Type B pancreatic cell (in vitro differentiated cells): ENCODE data around the gene ELL3. TPM values are rescaled to one million over a fixed set of nuclear protein-coding genes. Genes with fewer than 3 reads are reported as not detected.
"Not testable (repeated sequence)": the region's sequence is repeated elsewhere in the genome, so short reads cannot be mapped to it uniquely, and the experiment has no call there.

ENCODE experiments used
- DNase-seq: peaks from one replicate; pipeline ENCODE4 v3.0.0; 2021; ENCODE audit warnings: mixed read lengths; ENCODE audit not compliant: unreplicated experiment; ENCODE audit errors: extremely low spot score
- H3K27ac Mint-ChIP-seq: 2 replicates; pipeline ENCODE4 v1.8.0; 2021; ENCODE audit warnings: mild to moderate bottlenecking, mixed read lengths
- H3K27me3 Mint-ChIP-seq: 2 replicates; pipeline ENCODE4 v1.8.0; 2021; ENCODE audit warnings: mixed read lengths
- H3K36me3 Mint-ChIP-seq: 2 replicates; pipeline ENCODE4 v1.8.0; 2021; ENCODE audit warnings: mixed read lengths
- H3K4me1 Mint-ChIP-seq: one replicate; pipeline ENCODE4 v1.8.0; 2021; ENCODE audit warnings: mixed read lengths; ENCODE audit not compliant: unreplicated experiment
- H3K4me3 Mint-ChIP-seq: 2 replicates; pipeline ENCODE4 v1.8.0; 2021; ENCODE audit warnings: mild to moderate bottlenecking, mixed read lengths
- H3K9me3 Mint-ChIP-seq: 2 replicates; pipeline ENCODE4 v1.8.0; 2021; ENCODE audit warnings: mixed read lengths
- CTCF ChIP-seq: fragments of 200-600 bp; sonication (generic); conservative IDR thresholded peaks from 2 replicates; pipeline ENCODE4 v1.5.0; 2021; ENCODE audit warnings: antibody characterized with exemption, mild to moderate bottlenecking
- long read RNA-seq: library from polyadenylated mRNA; unstranded; transcript quantifications from one replicate; pipeline ENCODE4 v2.0.0, GENCODE V29; 2020
- total RNA-seq: library from RNA; stranded (reverse); gene quantifications from 2 replicates; pipeline ENCODE4 v1.2.1, GENCODE V29; 2021; ENCODE audit warnings: low replicate concordance

ELL3 gene
- total RNA-seq: 4.1 and 9.8 TPM in 2 replicates
- long read RNA-seq, transcript ELL3-201 (11 exons, 2,352 nt): major isoform, 29 of 42 reads
- long read RNA-seq, partial matches to known transcripts: 1 of 42 reads
- long read RNA-seq, other reads (novel, unspliced or antisense): 12 of 42 reads

- peaks cover 12% of the 10 kb centered on the region for H3K36me3 Mint-ChIP-seq
- no peaks in the 10 kb centered on the region for H3K27me3 Mint-ChIP-seq
- peak within 1 kb of the TSS; percentile 87 for H3K27ac Mint-ChIP-seq
- H3K4me1 Mint-ChIP-seq: peaks cover 12% of the 10 kb centered on the region
- TF ChIP-seq CTCF: no peak
- H3K9me3 Mint-ChIP-seq: no peaks in the 10 kb centered on the region
- DNase-seq: no peak
- peak within 1 kb of the TSS; percentile 90 for H3K4me3 Mint-ChIP-seq
Observed at GRCh38 chr15:43776718-43777266, at the start of gene ELL3. Gene ELL3, minus strand, starts transcription at chr15:43776966. Its CDS starts 65 bp downstream, at chr15:43776901.

- Mint-ChIP-seq H3K4me1 (peaks cover 24% of the 10 kb centered on the region), H3K27ac (peak overlapping the region; percentile 75), H3K27me3 (no peaks in the 10 kb centered on the region), H3K4me3 (peak overlapping the region; percentile 88), H3K36me3 (peaks cover 12% of the 10 kb centered on the region), H3K9me3 (peaks cover 5% of the 10 kb centered on the region)
- DNase-seq: no peak
- TF ChIP-seq CTCF: no peak
Observed at GRCh38 chr15:43826029-43826507, 49.3 kb upstream of the ELL3 start.

- peaks cover 12% of the 10 kb centered on the region for H3K36me3 Mint-ChIP-seq
- not testable (repeated sequence) for H3K9me3 Mint-ChIP-seq, H3K27ac Mint-ChIP-seq, H3K27me3 Mint-ChIP-seq, H3K4me3 Mint-ChIP-seq, DNase-seq
- peaks cover 24% of the 10 kb centered on the region for H3K4me1 Mint-ChIP-seq
Observed at GRCh38 chr15:43825305-43825704, 48.5 kb upstream of the ELL3 start.

GRCh38 chr15:43824302-43825246 lies 47.8 kb upstream of the ELL3 start, which contains the start of gene MFAP1:
Gene MFAP1, minus strand, starts transcription at chr15:43824690. Its CDS starts 121 bp downstream, at chr15:43824569.
- no peak for TF ChIP-seq CTCF
- H3K27me3 Mint-ChIP-seq: no peaks in the 10 kb centered on the region
- peak within 1 kb of the TSS; percentile 99 for H3K4me3 Mint-ChIP-seq
- H3K9me3 Mint-ChIP-seq: peaks cover 5% of the 10 kb centered on the region
- peaks cover 24% of the 10 kb centered on the region for H3K4me1 Mint-ChIP-seq
- peaks cover 12% of the 10 kb centered on the region for H3K36me3 Mint-ChIP-seq
- peak; percentile 88 for DNase-seq
- H3K27ac Mint-ChIP-seq: peak within 1 kb of the TSS; percentile 99

GRCh38 chr15:43821505-43821904 lies 44.7 kb upstream of the ELL3 start:
- peaks cover 20% of the 10 kb centered on the region for H3K36me3 Mint-ChIP-seq
- H3K27ac Mint-ChIP-seq: peak overlapping the region; percentile 8
- peaks cover 15% of the 10 kb centered on the region for H3K4me1 Mint-ChIP-seq
- H3K27me3 Mint-ChIP-seq: no peaks in the 10 kb centered on the region
- peaks cover 5% of the 10 kb centered on the region for H3K9me3 Mint-ChIP-seq
- peak overlapping the region; percentile 59 for H3K4me3 Mint-ChIP-seq
- TF ChIP-seq CTCF: no peak
- no peak for DNase-seq

- not testable (repeated sequence) for H3K27ac Mint-ChIP-seq, H3K4me3 Mint-ChIP-seq, H3K27me3 Mint-ChIP-seq, H3K9me3 Mint-ChIP-seq, DNase-seq, H3K4me1 Mint-ChIP-seq
- peaks cover 28% of the 10 kb centered on the region for H3K36me3 Mint-ChIP-seq
Observed at GRCh38 chr15:43815064-43815463, 38.3 kb upstream of the ELL3 start.
